VCaP (cell line): ENCODE data around the gene SLC35D3.
"Not testable (repeated sequence)": the region's sequence is repeated elsewhere in the genome, so short reads cannot be mapped to it uniquely, and the experiment has no call there.

Source experiments
- H3K27ac ChIP-seq: fragments of 450-650 bp; 2 replicates; pipeline ENCODE4 v1.5.1; 2017
- CTCF ChIP-seq: fragments of 450-650 bp; conservative IDR thresholded peaks from 2 replicates; pipeline ENCODE4 v1.5.1; 2017; ENCODE audit warnings: mild to moderate bottlenecking, moderate library complexity

The SLC35D3 gene

GRCh38 chr6:136947037-136947436 is 24.9 kb downstream of the SLC35D3 start:
- H3K27ac ChIP-seq = no peak overlapping the region
- TF ChIP-seq CTCF = no peak

GRCh38 chr6:136949957-136950356 is 27.9 kb downstream of the SLC35D3 start:
- H3K27ac ChIP-seq = not testable (repeated sequence)

- no peak for TF ChIP-seq CTCF
Measured at GRCh38 chr6:136950436-136951126, 28.5 kb downstream of the SLC35D3 start.

GRCh38 chr6:136952714-136953260 is 30.7 kb downstream of the SLC35D3 start:
- no peak for TF ChIP-seq CTCF
- H3K27ac ChIP-seq = no peak overlapping the region

More at GRCh38 chr6:136950436-136951126, 28.5 kb downstream of the SLC35D3 start:
- H3K27ac ChIP-seq = no peak overlapping the region

- TF ChIP-seq CTCF = no peak
- H3K27ac ChIP-seq = no peak overlapping the region
Measured at GRCh38 chr6:136955123-136955522, 33.0 kb downstream of the SLC35D3 start.

DNA sequence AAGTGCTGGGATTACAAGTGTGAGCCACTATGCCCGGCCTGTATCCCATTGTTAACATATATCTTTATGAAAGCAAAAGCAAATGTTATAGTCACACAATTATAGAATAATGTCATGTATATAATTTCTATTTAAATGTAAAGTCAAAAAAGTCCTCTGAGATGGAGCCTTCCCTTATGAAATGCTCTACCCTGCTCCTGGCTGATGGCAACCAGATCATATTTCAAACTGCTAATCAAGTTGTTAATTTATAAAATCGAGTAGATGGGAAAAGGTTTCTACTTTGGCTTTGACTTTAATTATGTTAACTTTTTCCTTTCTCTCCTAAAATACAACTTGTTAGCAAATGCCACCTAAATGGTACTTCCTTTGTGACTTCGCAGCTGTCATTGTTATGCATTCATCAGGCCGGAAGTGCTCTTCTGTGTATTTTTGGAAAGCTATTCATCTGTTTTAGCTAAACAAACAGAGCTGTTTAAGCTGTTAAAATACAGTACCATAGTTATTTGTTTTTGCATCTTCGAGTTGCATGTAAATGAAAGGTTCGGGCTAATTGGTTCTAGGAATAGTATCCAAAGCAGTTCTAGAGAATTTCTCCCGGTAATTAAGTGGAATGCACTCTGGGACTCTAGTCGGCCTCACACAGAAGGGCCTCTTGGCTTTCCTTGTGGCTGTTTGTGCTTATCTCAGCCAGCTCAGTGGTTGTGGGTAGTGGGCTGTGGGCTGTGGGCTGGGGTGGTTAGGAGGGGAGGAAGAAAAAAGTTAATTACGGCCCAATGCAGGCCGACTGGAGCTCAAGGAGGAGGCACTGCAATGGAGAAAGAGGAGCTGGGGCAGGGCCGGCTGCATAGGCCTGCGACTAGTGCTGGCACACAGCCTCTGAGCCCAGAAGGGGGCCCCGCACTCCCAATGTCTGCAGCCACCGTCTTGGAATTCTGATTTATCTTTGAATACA is 34.8 kb downstream of the SLC35D3 start:
- TF ChIP-seq CTCF = no peak
- peak overlapping the region; percentile 58 for H3K27ac ChIP-seq

DNA sequence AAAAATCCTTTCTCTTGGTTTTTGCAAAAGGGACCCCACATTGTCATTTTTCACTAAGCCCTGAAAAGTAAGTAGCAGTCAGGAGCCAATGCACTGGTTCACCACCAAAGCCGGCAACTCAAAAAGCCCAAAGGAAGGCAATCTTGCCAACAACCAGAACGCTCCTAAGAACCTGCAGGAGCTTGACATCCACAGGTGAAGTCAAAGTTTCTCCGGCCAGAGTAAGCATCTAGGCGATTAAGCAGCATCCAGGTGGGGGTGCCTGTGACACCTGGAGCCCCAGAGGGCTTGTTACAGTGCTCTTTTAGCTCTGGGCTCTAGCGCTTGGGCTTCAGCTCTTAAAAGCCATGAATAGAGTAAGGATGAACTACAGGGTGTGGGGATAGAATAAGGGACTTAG is 36.1 kb downstream of the SLC35D3 start:
- no peak for TF ChIP-seq CTCF
- no peak overlapping the region for H3K27ac ChIP-seq
